22Rv1 (cell line): Measurements from ENCODE around the gene LAMA2.

Experiments used
- ZFX ChIP-seq: fragments of 450-650 bp; IDR thresholded peaks from 2 replicates; pipeline ENCODE4 v1.6.1; 2017; ENCODE audit warnings: antibody characterized with exemption, borderline replicate concordance
- TF ChIP-seq, protein P1 (sequence below): fragments of 450-650 bp; IDR thresholded peaks from 2 replicates; pipeline ENCODE4 v1.5.1; 2017; ENCODE audit warnings: mild to moderate bottlenecking

GRCh38 chr6:129476248-129476564 is 593.3 kb downstream of the LAMA2 start:
- TF ChIP-seq, protein P1, sequence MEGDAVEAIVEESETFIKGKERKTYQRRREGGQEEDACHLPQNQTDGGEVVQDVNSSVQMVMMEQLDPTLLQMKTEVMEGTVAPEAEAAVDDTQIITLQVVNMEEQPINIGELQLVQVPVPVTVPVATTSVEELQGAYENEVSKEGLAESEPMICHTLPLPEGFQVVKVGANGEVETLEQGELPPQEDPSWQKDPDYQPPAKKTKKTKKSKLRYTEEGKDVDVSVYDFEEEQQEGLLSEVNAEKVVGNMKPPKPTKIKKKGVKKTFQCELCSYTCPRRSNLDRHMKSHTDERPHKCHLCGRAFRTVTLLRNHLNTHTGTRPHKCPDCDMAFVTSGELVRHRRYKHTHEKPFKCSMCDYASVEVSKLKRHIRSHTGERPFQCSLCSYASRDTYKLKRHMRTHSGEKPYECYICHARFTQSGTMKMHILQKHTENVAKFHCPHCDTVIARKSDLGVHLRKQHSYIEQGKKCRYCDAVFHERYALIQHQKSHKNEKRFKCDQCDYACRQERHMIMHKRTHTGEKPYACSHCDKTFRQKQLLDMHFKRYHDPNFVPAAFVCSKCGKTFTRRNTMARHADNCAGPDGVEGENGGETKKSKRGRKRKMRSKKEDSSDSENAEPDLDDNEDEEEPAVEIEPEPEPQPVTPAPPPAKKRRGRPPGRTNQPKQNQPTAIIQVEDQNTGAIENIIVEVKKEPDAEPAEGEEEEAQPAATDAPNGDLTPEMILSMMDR: no peak
- no peak for TF ChIP-seq ZFX
